HepG2 (cell line): ENCODE measurements around the gene SBNO1. TPM values are rescaled to one million over a fixed set of nuclear protein-coding genes. Genes with fewer than 3 reads are reported as not detected.
A peak's percentile ranks its signal among the peaks of the same experiment; 100 is the strongest.

Experiments used
- ATAC-seq: fragments of 200-7000 bp; cut with Tn5 transposase; 3 replicates; pipeline ENCODE4 v1.9.1; 2020; ENCODE audit warnings: mild to moderate bottlenecking, moderate library complexity
- BruUV-seq: library from RNA; stranded (reverse); fragments of 400-500 nt; replicated peaks from 2 replicates; lab custom pipeline; 2021; lab: Mats Ljungman, UMichigan
- CTCF ChIA-PET: fragments of 300-600 bp; formaldehyde crosslinking; extraction: SDS; loops from one replicate; lab custom pipeline; 2021; ENCODE audit warnings: low total read pairs, inconsistent platforms, low intra/inter-chr PET ratio; lab: Yijun Ruan, JAX
- POLR2A ChIA-PET: fragments of 350-600 bp; sonication (Branson Sonifier 250); formaldehyde crosslinking; loops from one replicate; lab custom pipeline; 2020; ENCODE audit warnings: antibody characterized with exemption, inconsistent platforms; lab: Yijun Ruan, JAX
- DNase-seq: peaks from one replicate; pipeline ENCODE4 v3.0.0-alpha.2; 2015; ENCODE audit warnings: low spot score
- FAIRE-seq: peaks from 3 replicates; lab custom pipeline; 2011; peaks lifted over from hg19 to GRCh38; lab: Jason Lieb, UNC
- H2AFZ ChIP-seq: one replicate; pipeline ENCODE4 v1.6.1; 2011; ENCODE audit warnings: low read length, inconsistent platforms
- H3K27ac ChIP-seq: fragments of 300-600 bp; 3 replicates; pipeline ENCODE4 v1.8.0; 2011; ENCODE audit warnings: mixed run types, mild to moderate bottlenecking, mixed read lengths, low read length, inconsistent platforms; ENCODE audit not compliant: insufficient read depth; ENCODE audit errors: extremely low read length
- H3K27me3 ChIP-seq, 2 experiments: fragments of 200-600 bp in 1 of 2; 2 replicates in 1 of 2; 3 replicates in 1 of 2; pipeline versions ENCODE4 v1.6.0 to v1.8.0; 2011; ENCODE audit warnings: low read length in 2 of 2, mild to moderate bottlenecking in 2 of 2, moderate library complexity in 2 of 2, inconsistent platforms in 1 of 2; ENCODE audit not compliant: insufficient read depth in 2 of 2, control insufficient read depth in 1 of 2
- H3K36me3 ChIP-seq, 2 experiments: fragments of 200-600 bp in 1 of 2; replicated peaks in 1 of 2; 2 replicates in 1 of 2; 3 replicates in 1 of 2; pipeline versions ENCODE4 v1.5.1 to v1.8.0; 2011; ENCODE audit warnings: low read length in 2 of 2, inconsistent platforms in 1 of 2; ENCODE audit not compliant: insufficient read depth in 2 of 2, control insufficient read depth in 1 of 2
- H3K4me1 ChIP-seq: 2 replicates; pipeline ENCODE4 v1.5.1; 2012; ENCODE audit warnings: low read length, inconsistent platforms; ENCODE audit not compliant: insufficient read depth
- H3K4me2 ChIP-seq: 2 replicates; pipeline ENCODE4 v1.6.0; 2011; ENCODE audit warnings: low read depth, low read length, inconsistent platforms
- H3K4me3 ChIP-seq, 3 experiments: fragments of 200-600 bp in 1 of 3; sonication (generic), shearing (Covaris generic) in 1 of 3; replicated peaks in 1 of 3; 2 replicates each; pipeline ENCODE4 v1.5.1; 2011 to 2016; ENCODE audit warnings: low read length in 3 of 3, inconsistent platforms in 2 of 3, low read depth in 2 of 3, mild to moderate bottlenecking in 2 of 3, control low read depth in 1 of 3, mixed read lengths in 1 of 3; ENCODE audit not compliant: insufficient read depth in 1 of 3
- H3K79me2 ChIP-seq: one replicate; pipeline ENCODE4 v1.6.1; 2011; ENCODE audit warnings: low read length, inconsistent platforms; ENCODE audit not compliant: insufficient read depth
- H3K9ac ChIP-seq: 2 replicates; pipeline ENCODE4 v1.6.0; 2011; ENCODE audit warnings: mild to moderate bottlenecking, low read depth, low read length, inconsistent platforms; ENCODE audit not compliant: insufficient read depth
- H3K9me3 ChIP-seq: 2 replicates; pipeline ENCODE4 v1.5.1; 2012; ENCODE audit warnings: mild to moderate bottlenecking, low read length
- H4K20me1 ChIP-seq: 2 replicates; pipeline ENCODE4 v1.6.0; 2011; ENCODE audit warnings: inconsistent platforms, mild to moderate bottlenecking, low read length, moderate library complexity; ENCODE audit not compliant: insufficient read depth
- AGO2 ChIP-seq: fragments of 200-400 bp; formaldehyde crosslinking; optimal IDR thresholded peaks from 2 replicates; pipeline ENCODE3; 2017; ENCODE audit warnings: mild to moderate bottlenecking, low read depth, low read length, moderate library complexity
- DZIP1 ChIP-seq: sonication (generic); formaldehyde crosslinking; IDR thresholded peaks from 2 replicates; pipeline ENCODE4 v1.5.0; 2020; ENCODE audit warnings: mild to moderate bottlenecking, missing genetic modification reagents
- HNRNPUL1 ChIP-seq: fragments of 200-400 bp; formaldehyde crosslinking; IDR thresholded peaks from 2 replicates; pipeline ENCODE4 v1.6.1; 2017; ENCODE audit warnings: low read depth, mild to moderate bottlenecking, low read length, moderate library complexity
- IRX3 ChIP-seq: sonication (generic); formaldehyde crosslinking; IDR thresholded peaks from 2 replicates; pipeline ENCODE4 v1.8.1; 2023; ENCODE audit warnings: mild to moderate bottlenecking, low read depth, missing genetic modification reagents, borderline replicate concordance
- RBM22 ChIP-seq: fragments of 200-400 bp; formaldehyde crosslinking; optimal IDR thresholded peaks from 2 replicates; pipeline ENCODE3; 2017; ENCODE audit warnings: mild to moderate bottlenecking, low read length, moderate library complexity
- RXRB ChIP-seq: IDR thresholded peaks from 2 replicates; pipeline ENCODE4 v1.6.1; 2016; ENCODE audit warnings: borderline replicate concordance, missing genetic modification reagents, missing compliant biosample characterization
- ZC3H13 ChIP-seq: sonication (generic); formaldehyde crosslinking; IDR thresholded peaks from 2 replicates; pipeline ENCODE4 v1.8.1; 2023; ENCODE audit warnings: mild to moderate bottlenecking, missing genetic modification reagents, moderate library complexity
- ZFP90 ChIP-seq: sonication (generic); formaldehyde crosslinking; IDR thresholded peaks from 2 replicates; pipeline ENCODE4 v1.8.0; 2022; ENCODE audit warnings: missing genetic modification reagents, mild to moderate bottlenecking, inconsistent platforms, borderline replicate concordance
- ZNF256 ChIP-seq: sonication (generic); formaldehyde crosslinking; conservative IDR thresholded peaks from 2 replicates; pipeline ENCODE4 v1.4.0; 2020; ENCODE audit warnings: missing genetic modification reagents
- ZNF446 ChIP-seq: sonication (generic); formaldehyde crosslinking; IDR thresholded peaks from 2 replicates; pipeline ENCODE4 v1.5.0; 2020; ENCODE audit warnings: mild to moderate bottlenecking, missing genetic modification reagents
- ZNF790 ChIP-seq: sonication (generic); formaldehyde crosslinking; IDR thresholded peaks from 2 replicates; pipeline ENCODE4 v1.8.0; 2022; ENCODE audit warnings: missing genetic modification reagents, mild to moderate bottlenecking, borderline replicate concordance
- WGBS: methylation state at CpG from one replicate; pipeline ENCODE4 v1.1.6; 2017; ENCODE audit warnings: low lambda C conversion rate; 5-methylcytosine and 5-hydroxymethylcytosine counted together
- in situ Hi-C: cut with HindIII; loops from 2 replicates; pipeline ENCODE4 v1.10.0; 2017; ENCODE audit warnings: low pct_unique_long_range_greater_than_20kb; ENCODE audit not compliant: extremely low pct_ligation_motif_present
- intact Hi-C: fragments of 100-400 bp; cut with micrococcal nuclease; formaldehyde crosslinking; loops from one replicate; pipeline ENCODE4 v1.10.0; 2022; ENCODE audit not compliant: unreplicated experiment
- polyA plus RNA-seq, 8 experiments: library from polyadenylated mRNA; depleted of rRNA in 3 of 8; stranded (reverse) in 7 of 8; unstranded in 1 of 8; fragments of >200 nt; fragmentation: Illumina TruSeq in 4 of 8; extraction: Trizol in 4 of 8; gene quantifications; 2 replicates each; pipeline versions ENCODE4 v1.2.1 to v1.2.3, GENCODE V29; 2011 to 2016; ENCODE audit warnings: low read depth in 4 of 8, missing spikeins in 1 of 8, mixed read lengths in 1 of 8; ENCODE audit not compliant: insufficient read depth in 1 of 8
- total RNA-seq, 5 experiments: library from RNA; depleted of rRNA; stranded (reverse); fragments of >200 nt; fragmentation: Illumina TruSeq; extraction: Trizol; gene quantifications; 2 replicates each; pipeline ENCODE4 v1.2.3, GENCODE V29; 2016; ENCODE audit warnings: low read depth in 1 of 5

The SBNO1 gene
- total and polyA plus RNA-seq, 2 of the 13 experiments (the other 11 are each of a cell fraction or from before 2014, with no cell fraction given), result 10.9 to 40.2 TPM

- no peak for ATAC-seq
- no peak overlapping the region for H3K9ac ChIP-seq
- no peaks in the 10 kb centered on the region for H3K27me3 ChIP-seq
- H3K27ac ChIP-seq, result no peak overlapping the region
- no peak for FAIRE-seq
- no peak overlapping the region for H3K4me3 ChIP-seq
- ChIA-PET CTCF (no interaction called here), POLR2A (no interaction called here)
- WGBS, result 99% methylated on average over 5 of the region's 5 CpGs
- no peaks in the 10 kb centered on the region for H4K20me1 ChIP-seq
- no peak for DNase-seq
- H3K4me2 ChIP-seq, result no peak overlapping the region
- H3K9me3 ChIP-seq, result no peaks in the 10 kb centered on the region
- H3K79me2 ChIP-seq, result peaks cover 29% of the 10 kb centered on the region
- TF ChIP-seq RBM22 (peak; percentile 47), ZC3H13 (0 out of 2 replicates have a peak, but pooled peaks have one; percentile 10), ZNF446 (no peak)
- in situ Hi-C loops, result no loop called here
- H3K4me1 ChIP-seq, result peaks cover 25% of the 10 kb centered on the region
- intact Hi-C loops, result no loop called here
- H2AFZ ChIP-seq, result no peak overlapping the region
- H3K36me3 ChIP-seq, result peaks cover 23 to 55% of the 10 kb centered on the region in 2 experiments; a peak in 4 of 5 replicates
- no TSS peak for BruUV-seq
Measured at GRCh38 chr12:123254853-123255446, 109.7 kb downstream of the SBNO1 start.

- Histone ChIP-seq H3K36me3 (peaks cover 18 to 44% of the 10 kb centered on the region in 2 experiments; a peak in 4 of 5 replicates), H2AFZ (no peak overlapping the region), H3K9me3 (no peaks in the 10 kb centered on the region), H3K79me2 (peaks cover 31% of the 10 kb centered on the region), H3K4me2 (no peak overlapping the region), H3K4me1 (peaks cover 25% of the 10 kb centered on the region), H3K9ac (no peak overlapping the region), H4K20me1 (no peaks in the 10 kb centered on the region), H3K27me3 (no peaks in the 10 kb centered on the region), H3K4me3 (no peak overlapping the region), H3K27ac (no peak overlapping the region)
- CTCF ChIA-PET, result no interaction called here
- no peak for ATAC-seq
- no TSS peak for BruUV-seq
- 95% methylated on average over 16 of the region's 24 CpGs for WGBS
- intact Hi-C loops, result no loop called here
- no peak for FAIRE-seq
- DNase-seq, result no peak
- POLR2A ChIA-PET, result no interaction called here
- in situ Hi-C loops, result no loop called here
- TF ChIP-seq ZFP90 (CRISPR knock-in tag) (no peak), ZNF790 (no peak), IRX3 (CRISPR knock-in tag) (no peak), ZNF256 (CRISPR knock-in tag) (no peak), AGO2 (peak; percentile 60), RXRB (no peak), HNRNPUL1 (no peak), DZIP1 (CRISPR knock-in tag) (no peak)
Measured at GRCh38 chr12:123253641-123254459, 110.8 kb downstream of the SBNO1 start.
